Keratinocyte (primary cell): ENCODE data around the gene JDP2. TPM values are rescaled to one million over a fixed set of nuclear protein-coding genes. Genes with fewer than 3 reads are reported as not detected.

Experiments used
- DNase-seq: peaks from one replicate; pipeline ENCODE4 v3.0.0-alpha.2; 2011; ENCODE audit warnings: low read depth, missing footprints, low spot score
- FAIRE-seq: peaks from 2 replicates; lab custom pipeline; 2011; peaks lifted over from hg19 to GRCh38; lab: Jason Lieb, UNC
- H2AFZ ChIP-seq: 2 replicates; pipeline ENCODE4 v1.6.0; 2012; ENCODE audit warnings: low read length, control low read depth, inconsistent platforms; ENCODE audit not compliant: control insufficient read depth
- H3K27ac ChIP-seq: 2 replicates; pipeline ENCODE4 v1.5.1; 2011; ENCODE audit warnings: low read length; ENCODE audit not compliant: control insufficient read depth, insufficient read depth
- H3K27me3 ChIP-seq: 3 replicates; pipeline ENCODE4 v1.6.0; 2011; ENCODE audit warnings: low read length; ENCODE audit not compliant: control insufficient read depth, insufficient read depth; ENCODE audit errors: extremely low read depth
- H3K36me3 ChIP-seq, 2 experiments: 2 replicates in 1 of 2; 3 replicates in 1 of 2; pipeline ENCODE4 v1.5.1; 2011; ENCODE audit warnings: low read length in 2 of 2, mild to moderate bottlenecking in 1 of 2; ENCODE audit not compliant: control insufficient read depth in 2 of 2, insufficient read depth in 2 of 2; ENCODE audit errors: extremely low read depth in 1 of 2
- H3K4me1 ChIP-seq: 3 replicates; pipeline ENCODE4 v1.5.1; 2011; ENCODE audit warnings: low read length; ENCODE audit not compliant: control insufficient read depth, insufficient read depth; ENCODE audit errors: extremely low read depth
- H3K4me2 ChIP-seq: 3 replicates; pipeline ENCODE4 v1.6.0; 2011; ENCODE audit warnings: low read depth, low read length; ENCODE audit not compliant: control insufficient read depth, insufficient read depth; ENCODE audit errors: extremely low read depth
- H3K4me3 ChIP-seq, 3 experiments: fragments of 200-600 bp in 1 of 3; sonication (generic) in 1 of 3; 2 replicates in 2 of 3; 3 replicates in 1 of 3; pipeline ENCODE4 v1.5.1; 2011 to 2016; ENCODE audit warnings: low read length in 3 of 3, mild to moderate bottlenecking in 3 of 3, control low read depth in 2 of 3, inconsistent platforms in 1 of 3, low read depth in 1 of 3, mixed read lengths in 1 of 3, mixed run types in 1 of 3, moderate library complexity in 1 of 3; ENCODE audit not compliant: control insufficient read depth in 2 of 3, insufficient read depth in 2 of 3; ENCODE audit errors: extremely low read depth in 1 of 3
- H3K79me2 ChIP-seq: 2 replicates; pipeline ENCODE4 v1.6.0; 2012; ENCODE audit warnings: low read length; ENCODE audit not compliant: control insufficient read depth, insufficient read depth
- H3K9ac ChIP-seq: 3 replicates; pipeline ENCODE4 v1.6.0; 2011; ENCODE audit warnings: low read length; ENCODE audit not compliant: control insufficient read depth, insufficient read depth; ENCODE audit errors: extremely low read depth
- H3K9me1 ChIP-seq: 3 replicates; pipeline ENCODE4 v1.6.0; 2011; ENCODE audit warnings: low read length; ENCODE audit not compliant: control insufficient read depth, insufficient read depth; ENCODE audit errors: extremely low read depth
- H3K9me3 ChIP-seq: 2 replicates; pipeline ENCODE4 v1.5.1; 2012; ENCODE audit warnings: low read depth, low read length; ENCODE audit not compliant: control insufficient read depth
- H4K20me1 ChIP-seq: 3 replicates; pipeline ENCODE4 v1.6.0; 2011; ENCODE audit warnings: low read length; ENCODE audit not compliant: control insufficient read depth, insufficient read depth; ENCODE audit errors: extremely low read depth
- EZH2 ChIP-seq: IDR thresholded peaks from one replicate; pipeline ENCODE4 v1.6.1; 2012; ENCODE audit warnings: inconsistent platforms, mild to moderate bottlenecking, low read length, moderate library complexity
- dilution Hi-C: fragments of 300-500 bp; cut with MboI; formaldehyde crosslinking; loops from one replicate; pipeline ENCODE4 v1.7.0; 2020; ENCODE audit warnings: low sequenced_read_pairs; ENCODE audit not compliant: extremely low pct_ligation_motif_present
- polyA plus RNA-seq, 5 experiments: library from polyadenylated mRNA; depleted of rRNA in 3 of 5; stranded (reverse) in 3 of 5; stranded (forward) in 1 of 5; unstranded in 1 of 5; fragments of >200 nt; gene quantifications; 1 replicate in 1 of 5; 2 replicates in 3 of 5; 3 replicates in 1 of 5; pipeline versions ENCODE4 v1.2.1 to v1.2.3, GENCODE V29; 2011 to 2012; ENCODE audit warnings: missing spikeins in 2 of 5, low read depth in 1 of 5, low replicate concordance in 1 of 5
- TF ChIP-seq, protein P1 (sequence below), 3 experiments: IDR thresholded peaks in 1 of 3; conservative IDR thresholded peaks in 1 of 3; optimal IDR thresholded peaks in 1 of 3; 2 replicates in 2 of 3; 3 replicates in 1 of 3; pipeline versions ENCODE3 to v1.5.1; 2011; ENCODE audit warnings: low read length in 3 of 3, mild to moderate bottlenecking in 3 of 3, moderate library complexity in 2 of 3, control low read depth in 1 of 3, inconsistent platforms in 1 of 3; ENCODE audit not compliant: insufficient read depth in 2 of 3; ENCODE audit errors: extremely low read depth in 1 of 3

Gene JDP2
- polyA plus RNA-seq, 1 donor (not counting 4 experiments of a cell fraction or from before 2014, with no cell fraction given) = 13.5 TPM

DNA sequence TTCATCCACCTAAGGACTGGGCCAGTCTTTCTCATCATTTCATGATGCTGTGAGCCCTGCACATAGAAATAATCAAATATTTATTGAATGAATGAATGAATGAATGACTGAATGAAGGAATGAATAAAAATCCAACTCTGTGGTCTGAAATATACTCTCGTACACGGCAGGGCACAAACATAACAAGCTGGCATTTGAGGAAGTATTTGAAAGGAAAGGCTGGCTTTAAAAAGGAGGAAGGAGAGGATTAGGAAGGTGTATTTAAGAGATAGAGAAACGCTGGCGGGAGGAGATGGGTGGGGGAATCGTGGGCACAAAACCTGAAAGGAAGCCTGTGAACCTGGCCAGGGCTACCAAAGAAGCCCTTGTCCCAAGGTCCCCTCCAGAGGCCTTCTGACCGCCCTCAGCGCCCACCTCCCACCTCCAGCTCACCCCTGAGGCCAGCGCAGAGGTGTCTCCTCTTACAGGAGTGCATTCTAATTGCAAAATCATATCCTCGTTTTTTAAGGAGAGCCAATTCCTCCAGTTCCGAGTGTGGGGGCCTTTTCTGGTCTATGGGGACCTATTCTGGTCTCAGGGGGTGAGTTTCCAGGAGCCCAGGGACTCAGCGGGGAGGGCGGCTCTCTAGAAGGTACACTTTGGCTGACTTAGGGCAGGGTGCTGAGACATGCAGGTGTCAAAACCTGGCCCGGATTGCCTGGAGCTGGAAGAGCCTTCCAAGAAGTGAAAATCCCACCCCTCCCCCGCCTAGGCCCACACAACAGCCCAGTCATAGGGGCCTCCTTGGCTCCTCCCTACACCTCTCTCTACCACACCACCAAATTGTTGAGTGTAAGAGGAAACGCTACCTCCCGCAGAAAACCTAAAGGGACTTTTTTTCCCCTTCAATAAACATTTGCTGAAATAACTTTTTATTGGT, 8.7 kb upstream of the JDP2 start:
- no peaks in the 10 kb centered on the region for H4K20me1 ChIP-seq
- H3K4me2 ChIP-seq = peak overlapping the region; percentile 38
- no peak overlapping the region for H3K27ac ChIP-seq
- dilution Hi-C loops = no loop called here
- no peaks in the 10 kb centered on the region for H3K27me3 ChIP-seq
- H3K79me2 ChIP-seq = no peaks in the 10 kb centered on the region
- H3K4me1 ChIP-seq = peaks cover 3% of the 10 kb centered on the region
- no peak overlapping the region for H3K4me3 ChIP-seq
- peak overlapping the region; percentile 18 for H2AFZ ChIP-seq
- DNase-seq (no peak), FAIRE-seq (no peak)
- H3K9me1 ChIP-seq = no peaks in the 10 kb centered on the region
- TF ChIP-seq EZH2 = no peak
- TF ChIP-seq, protein P1, sequence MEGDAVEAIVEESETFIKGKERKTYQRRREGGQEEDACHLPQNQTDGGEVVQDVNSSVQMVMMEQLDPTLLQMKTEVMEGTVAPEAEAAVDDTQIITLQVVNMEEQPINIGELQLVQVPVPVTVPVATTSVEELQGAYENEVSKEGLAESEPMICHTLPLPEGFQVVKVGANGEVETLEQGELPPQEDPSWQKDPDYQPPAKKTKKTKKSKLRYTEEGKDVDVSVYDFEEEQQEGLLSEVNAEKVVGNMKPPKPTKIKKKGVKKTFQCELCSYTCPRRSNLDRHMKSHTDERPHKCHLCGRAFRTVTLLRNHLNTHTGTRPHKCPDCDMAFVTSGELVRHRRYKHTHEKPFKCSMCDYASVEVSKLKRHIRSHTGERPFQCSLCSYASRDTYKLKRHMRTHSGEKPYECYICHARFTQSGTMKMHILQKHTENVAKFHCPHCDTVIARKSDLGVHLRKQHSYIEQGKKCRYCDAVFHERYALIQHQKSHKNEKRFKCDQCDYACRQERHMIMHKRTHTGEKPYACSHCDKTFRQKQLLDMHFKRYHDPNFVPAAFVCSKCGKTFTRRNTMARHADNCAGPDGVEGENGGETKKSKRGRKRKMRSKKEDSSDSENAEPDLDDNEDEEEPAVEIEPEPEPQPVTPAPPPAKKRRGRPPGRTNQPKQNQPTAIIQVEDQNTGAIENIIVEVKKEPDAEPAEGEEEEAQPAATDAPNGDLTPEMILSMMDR (optimal IDR thresholded peaks at IDR 0.05 in 1 of 3, IDR thresholded peaks at IDR 0.05 in 1 of 3, conservative IDR thresholded peaks at IDR 0.05 in 1 of 3; ENCODE audit: extremely low read depth in 1 of 3, insufficient read depth in 2 of 3, low read length in 3 of 3) = no peak
- no peak overlapping the region for H3K9ac ChIP-seq
- H3K36me3 ChIP-seq = no peaks in the 10 kb centered on the region
- H3K9me3 ChIP-seq = no peaks in the 10 kb centered on the region

- Histone ChIP-seq H3K9ac (no peak overlapping the region), H3K27me3 (no peaks in the 10 kb centered on the region), H3K9me3 (no peaks in the 10 kb centered on the region), H3K4me3 (no peak overlapping the region), H3K27ac (no peak overlapping the region), H3K79me2 (no peaks in the 10 kb centered on the region), H3K4me2 (no peak overlapping the region), H2AFZ (no peak overlapping the region), H3K36me3 (no peaks in the 10 kb centered on the region), H4K20me1 (no peaks in the 10 kb centered on the region), H3K4me1 (peaks cover 3% of the 10 kb centered on the region), H3K9me1 (no peaks in the 10 kb centered on the region)
- FAIRE-seq (peak; percentile 29), DNase-seq (peak; percentile 35)
- dilution Hi-C loops = no loop called here
- TF ChIP-seq EZH2 = no peak
- TF ChIP-seq, protein P1 (optimal IDR thresholded peaks at IDR 0.05 in 1 of 3, IDR thresholded peaks at IDR 0.05 in 1 of 3, conservative IDR thresholded peaks at IDR 0.05 in 1 of 3; ENCODE audit: extremely low read depth in 1 of 3, insufficient read depth in 2 of 3, low read length in 3 of 3) = no peak
These were observed 5.7 kb upstream of the JDP2 start for GRCh38 chr14:75422169-75422568.
